ENCODE results near the gene UBE2K. TPM values are rescaled to one million over a fixed set of nuclear protein-coding genes. Genes with fewer than 3 reads are reported as not detected.

The UBE2K gene
- total and polyA plus RNA-seq, 2 donors (not counting 1 experiment from before 2014, with no cell fraction given): 19.3 to 51.0 TPM

DNA sequence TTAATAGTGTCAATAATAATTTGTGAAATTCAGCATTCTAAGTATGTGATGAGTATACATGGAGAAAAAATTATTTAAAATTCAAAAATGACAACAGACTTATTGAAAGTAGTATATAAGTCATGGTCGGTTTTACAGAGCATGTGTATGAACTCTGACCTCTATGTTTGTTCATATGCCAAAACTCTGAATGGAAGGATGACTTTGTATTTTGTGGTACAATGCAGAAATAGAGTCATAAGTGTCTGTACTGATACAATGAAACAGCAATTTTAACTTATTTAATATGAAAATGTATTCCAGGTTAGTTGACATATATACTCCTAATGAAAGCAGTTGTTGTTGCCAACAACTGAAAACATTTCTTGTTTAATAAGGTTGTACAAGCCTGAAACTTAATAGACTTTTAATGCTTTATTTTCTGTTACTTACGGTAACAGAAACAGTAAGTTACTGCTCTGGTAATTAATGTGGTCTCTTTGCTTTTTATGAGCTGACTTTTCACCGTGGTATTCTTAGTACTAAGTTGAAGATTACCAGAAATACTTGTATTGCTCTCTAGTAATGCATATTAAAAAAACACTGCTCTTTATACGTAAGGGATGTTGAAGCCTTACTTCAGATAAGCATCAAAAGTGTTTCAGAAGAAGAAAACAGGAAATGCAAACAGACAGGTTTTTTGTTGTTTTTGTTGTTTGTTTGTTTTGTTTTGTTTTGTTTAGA, 1.9 kb downstream of the UBE2K start:
- DNase-seq: no peak
- ATAC-seq (ENCODE audit: low read depth): no peak
- H3K27ac Mint-ChIP-seq: peak overlapping the region; percentile 54
- Histone ChIP-seq H3K9ac (ENCODE audit: low read length) (peak overlapping the region; percentile 93), H3K27me3 (replicated peaks in 1 of 4; ENCODE audit: control extremely low read depth in 1 of 4, control insufficient read depth in 3 of 4, insufficient read depth in 4 of 4, low read length in 3 of 4) (no peaks in the 10 kb centered on the region), H3K79me2 (ENCODE audit: control insufficient read depth, insufficient read depth, low read length) (peaks cover 85% of the 10 kb centered on the region), H2AFZ (ENCODE audit: insufficient read depth, low read depth, low read length, poor library complexity, severe bottlenecking) (peak overlapping the region; percentile 11), H3K27ac (ENCODE audit: low read length in 2 of 2) (peak overlapping the region in 1 of 2 donors; percentile 90), H3K4me2 (replicated peaks; ENCODE audit: low read depth, low read length, poor library complexity, severe bottlenecking) (peak overlapping the region; percentile 88), H3K36me3 (replicated peaks in 1 of 2; ENCODE audit: control extremely low read depth in 1 of 2, control insufficient read depth in 1 of 2, extremely low read depth in 1 of 2, insufficient read depth in 2 of 2, low read length in 1 of 2) (peaks cover 0 to 9% of the 10 kb centered on the region in 2 experiments), H3K9me3 (ENCODE audit: control extremely low read depth in 1 of 3, control insufficient read depth in 2 of 3, insufficient read depth in 1 of 3, low read length in 2 of 3) (no peaks in the 10 kb centered on the region), H3K4me3 (ENCODE audit: control extremely low read depth in 1 of 5, extremely low read depth in 1 of 5, insufficient read depth in 1 of 5, low read depth in 2 of 5, low read length in 4 of 5) (peak overlapping the region in 2 of 5 experiments; percentile 74 to 95), H3K4me1 (ENCODE audit: control insufficient read depth in 2 of 2, insufficient read depth in 2 of 2, low read length in 2 of 2) (peaks cover 23 to 29% of the 10 kb centered on the region in 2 donors), H4K20me1 (ENCODE audit: control insufficient read depth, insufficient read depth, low read length, poor library complexity, severe bottlenecking) (peaks cover 9% of the 10 kb centered on the region)
- TF ChIP-seq CTCF (IDR thresholded peaks at IDR 0.05): no peak
- TF ChIP-seq EZH2 (IDR thresholded peaks at IDR 0.05; ENCODE audit: borderline replicate concordance, insufficient read depth, low read depth, low read length, poor library complexity, severe bottlenecking): no peak
- intact Hi-C loops (cut with micrococcal nuclease): loop anchor here (5.0 kb wide), 1 partner anchor 357 kb away; the partner anchor contains the start of gene N4BP2
- H3K27me3 Mint-ChIP-seq: no peaks in the 10 kb centered on the region
- H3K9me3 Mint-ChIP-seq (ENCODE audit: insufficient read depth): no peaks in the 10 kb centered on the region
- WGBS (ENCODE audit: insufficient coverage): no CpG with 5 or more reads among the region's 4 CpGs
- POLR2A ChIA-PET: no interaction called here
- peaks cover 41% of the 10 kb centered on the region for H3K4me1 Mint-ChIP-seq
- peak overlapping the region; percentile 100 for H3K4me3 Mint-ChIP-seq
- CTCF ChIA-PET: no interaction called here

DNA sequence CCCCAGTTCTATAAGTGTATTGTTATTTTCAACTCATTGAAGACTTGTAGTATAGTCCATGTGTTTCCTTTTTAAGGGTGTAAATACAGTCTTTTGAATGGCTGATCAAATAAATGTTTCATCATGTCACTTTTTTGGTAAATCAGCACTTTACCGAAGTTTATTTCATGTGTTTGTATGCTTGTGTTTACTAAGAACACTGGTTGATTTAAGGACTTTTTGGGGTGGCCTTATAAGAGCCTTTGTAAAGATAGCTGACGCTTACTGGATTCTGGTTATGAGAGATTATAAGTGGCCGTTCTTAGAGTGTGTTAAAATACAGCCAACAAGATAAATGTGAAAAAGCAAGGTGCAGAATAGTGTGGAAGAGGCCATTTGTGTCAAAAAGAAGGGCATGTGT, 2.6 kb downstream of the UBE2K start:
- intact Hi-C loops (cut with micrococcal nuclease): no loop called here
- TF ChIP-seq EZH2 (IDR thresholded peaks at IDR 0.05; ENCODE audit: borderline replicate concordance, insufficient read depth, low read depth, low read length, poor library complexity, severe bottlenecking): no peak
- no peak for TF ChIP-seq CTCF (IDR thresholded peaks at IDR 0.05)
- H3K36me3 ChIP-seq (replicated peaks in 1 of 2; ENCODE audit: control extremely low read depth in 1 of 2, control insufficient read depth in 1 of 2, extremely low read depth in 1 of 2, insufficient read depth in 2 of 2, low read length in 1 of 2): peaks cover 0 to 12% of the 10 kb centered on the region in 2 experiments
- H3K4me2 ChIP-seq (replicated peaks; ENCODE audit: low read depth, low read length, poor library complexity, severe bottlenecking): peak overlapping the region; percentile 88
- peaks cover 92% of the 10 kb centered on the region for H3K79me2 ChIP-seq (ENCODE audit: control insufficient read depth, insufficient read depth, low read length)
- DNase-seq (no peak), ATAC-seq (ENCODE audit: low read depth) (no peak)
- H3K4me3 Mint-ChIP-seq: peak overlapping the region; percentile 38
- H4K20me1 ChIP-seq (ENCODE audit: control insufficient read depth, insufficient read depth, low read length, poor library complexity, severe bottlenecking): peaks cover 9% of the 10 kb centered on the region
- no peaks in the 10 kb centered on the region for H3K27me3 ChIP-seq (replicated peaks in 1 of 4; ENCODE audit: control extremely low read depth in 1 of 4, control insufficient read depth in 3 of 4, insufficient read depth in 4 of 4, low read length in 3 of 4)
- no peaks in the 10 kb centered on the region for H3K9me3 Mint-ChIP-seq (ENCODE audit: insufficient read depth)
- H3K9me3 ChIP-seq (ENCODE audit: control extremely low read depth in 1 of 3, control insufficient read depth in 2 of 3, insufficient read depth in 1 of 3, low read length in 2 of 3): no peaks in the 10 kb centered on the region
- WGBS (ENCODE audit: insufficient coverage): 71% methylated on average over 3 of the region's 3 CpGs
- peaks cover 42% of the 10 kb centered on the region for H3K4me1 Mint-ChIP-seq
- H3K27ac ChIP-seq (ENCODE audit: low read length in 2 of 2): peak overlapping the region in 1 of 2 donors; percentile 31
- H3K27me3 Mint-ChIP-seq: no peaks in the 10 kb centered on the region
- CTCF ChIA-PET: interaction anchor here (0.5 kb wide), 1 partner anchor 13 kb away, joined by 3 read pairs; no protein-coding TSS in a partner anchor
- H3K4me1 ChIP-seq (ENCODE audit: control insufficient read depth in 2 of 2, insufficient read depth in 2 of 2, low read length in 2 of 2): peaks cover 23 to 29% of the 10 kb centered on the region in 2 donors
- H3K27ac Mint-ChIP-seq: no peak overlapping the region
- H2AFZ ChIP-seq (ENCODE audit: insufficient read depth, low read depth, low read length, poor library complexity, severe bottlenecking): no peak overlapping the region
- POLR2A ChIA-PET: no interaction called here
- peak overlapping the region in 1 of 5 experiments; percentile 95 for H3K4me3 ChIP-seq (ENCODE audit: control extremely low read depth in 1 of 5, extremely low read depth in 1 of 5, insufficient read depth in 1 of 5, low read depth in 2 of 5, low read length in 4 of 5)
- H3K9ac ChIP-seq (ENCODE audit: low read length): peak overlapping the region; percentile 93
